SJSA1 (cell line): ENCODE data around the gene ADAMTS20. TPM values are rescaled to one million over a fixed set of nuclear protein-coding genes. Genes with fewer than 3 reads are reported as not detected.

Experiments
- DNase-seq, 2 experiments: peaks; one replicate each; pipeline ENCODE4 v3.0.0-alpha.2; 2015 to 2020; ENCODE audit warnings: low spot score in 2 of 2, low read depth in 1 of 2
- H3K27ac ChIP-seq: fragments of 250-450 bp; sonication (Bioruptor Pico); 2 replicates; pipeline ENCODE4 v1.5.1; 2020; ENCODE audit warnings: mild to moderate bottlenecking, moderate library complexity
- H3K27me3 ChIP-seq: fragments of 250-450 bp; sonication (Bioruptor Pico); replicated peaks from 2 replicates; pipeline ENCODE4 v1.5.1; 2020; ENCODE audit warnings: mild to moderate bottlenecking, moderate library complexity
- H3K36me3 ChIP-seq: fragments of 250-450 bp; sonication (Bioruptor Pico); 2 replicates; pipeline ENCODE4 v1.5.1; 2020; ENCODE audit warnings: mild to moderate bottlenecking
- H3K4me1 ChIP-seq: fragments of 250-450 bp; sonication (Bioruptor Pico); replicated peaks from 2 replicates; pipeline ENCODE4 v1.6.1; 2021; ENCODE audit warnings: mild to moderate bottlenecking
- H3K4me3 ChIP-seq: fragments of 250-450 bp; sonication (Bioruptor Pico); 2 replicates; pipeline ENCODE4 v1.5.1; 2020; ENCODE audit warnings: mild to moderate bottlenecking
- H3K9me3 ChIP-seq: fragments of 250-450 bp; sonication (Bioruptor Pico); replicated peaks from 2 replicates; pipeline ENCODE4 v1.5.1; 2020; ENCODE audit warnings: mild to moderate bottlenecking
- total RNA-seq: library from RNA; depleted of rRNA; stranded (reverse); fragments of >200 nt; shearing (Covaris generic); gene quantifications from 2 replicates; pipeline ENCODE4 v1.2.3, GENCODE V29; 2014; rRNA removed

The ADAMTS20 gene
- total RNA-seq, 1 experiment from 2014 or later: not detected

- Histone ChIP-seq H3K27me3 (no peaks in the 10 kb centered on the region), H3K4me3 (no peak overlapping the region), H3K27ac (no peak overlapping the region), H3K9me3 (0 out of 2 replicates have a peak, but pooled peaks cover 2% of the 10 kb centered on the region), H3K4me1 (peaks cover 7% of the 10 kb centered on the region), H3K36me3 (no peaks in the 10 kb centered on the region)
- DNase-seq: no peak
These were observed 243.2 kb downstream of the ADAMTS20 start for GRCh38 chr12:43308776-43309175.

- Histone ChIP-seq H3K4me3 (no peak overlapping the region), H3K4me1 (peaks cover 7% of the 10 kb centered on the region), H3K27ac (no peak overlapping the region), H3K36me3 (no peaks in the 10 kb centered on the region), H3K27me3 (no peaks in the 10 kb centered on the region), H3K9me3 (no peaks in the 10 kb centered on the region)
- DNase-seq: no peak
These were observed 244.9 kb downstream of the ADAMTS20 start for GRCh38 chr12:43307126-43307525.

- Histone ChIP-seq H3K27ac (no peak overlapping the region), H3K27me3 (no peaks in the 10 kb centered on the region)
These were observed 245.9 kb downstream of the ADAMTS20 start for GRCh38 chr12:43306066-43306465.

DNA sequence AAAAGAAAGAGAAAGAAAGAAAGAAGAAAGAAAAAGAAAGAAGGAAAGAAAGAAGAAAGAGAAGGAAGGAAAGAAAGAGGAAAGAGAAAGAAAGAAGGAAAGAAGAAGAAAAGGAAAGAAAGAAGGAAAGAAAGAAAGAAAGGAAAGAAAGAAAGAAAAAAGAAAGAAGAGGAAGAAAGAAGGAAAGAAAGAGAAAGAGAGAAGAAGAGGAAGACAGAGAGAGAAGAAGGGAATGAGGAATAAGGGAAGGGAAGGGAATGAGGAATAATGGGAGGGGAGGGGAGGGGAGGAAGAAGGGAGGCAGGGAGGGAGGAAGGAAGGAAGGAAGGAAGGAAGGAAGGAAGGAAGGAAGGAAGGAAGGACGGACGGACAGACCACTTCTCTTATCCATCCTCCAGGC is 246.9 kb downstream of the ADAMTS20 start:
- H3K27ac ChIP-seq: no peak overlapping the region
- no peak for DNase-seq
- H3K27me3 ChIP-seq: no peaks in the 10 kb centered on the region

More at GRCh38 chr12:43306066-43306465, 245.9 kb downstream of the ADAMTS20 start:
- DNase-seq: no peak
- Histone ChIP-seq H3K4me1 (peaks cover 7% of the 10 kb centered on the region), H3K4me3 (no peak overlapping the region), H3K9me3 (no peaks in the 10 kb centered on the region), H3K36me3 (no peaks in the 10 kb centered on the region)

More for the DNA sequence above, 246.9 kb downstream of the ADAMTS20 start:
- H3K4me1 ChIP-seq: peaks cover under 1% of the 10 kb centered on the region; the same call in 1 of the 2 replicates
- no peaks in the 10 kb centered on the region for H3K36me3 ChIP-seq
- H3K9me3 ChIP-seq: no peaks in the 10 kb centered on the region
- H3K4me3 ChIP-seq: no peak overlapping the region

Other genes with a start within 250 kb of the ADAMTS20 start
- gene PUS7L, start 206.6 kb upstream of the ADAMTS20 start, total RNA-seq: 16.0 and 16.5 TPM in 2 replicates
- gene IRAK4, start 206.7 kb upstream of the ADAMTS20 start, total RNA-seq: 19.2 and 25.8 TPM in 2 replicates